HG03571 (cell line): Measurements from ENCODE around the gene PSORS1C1.
"Not testable (repeated sequence)": the region's sequence is repeated elsewhere in the genome, so short reads cannot be mapped to it uniquely, and the experiment has no call there.

ENCODE experiments used
- ATAC-seq: cut with Tn5 transposase; IDR thresholded peaks from one replicate; pipeline ENCODE4 v1.9.1; 2021; ENCODE audit not compliant: unreplicated experiment

Gene PSORS1C1

DNA sequence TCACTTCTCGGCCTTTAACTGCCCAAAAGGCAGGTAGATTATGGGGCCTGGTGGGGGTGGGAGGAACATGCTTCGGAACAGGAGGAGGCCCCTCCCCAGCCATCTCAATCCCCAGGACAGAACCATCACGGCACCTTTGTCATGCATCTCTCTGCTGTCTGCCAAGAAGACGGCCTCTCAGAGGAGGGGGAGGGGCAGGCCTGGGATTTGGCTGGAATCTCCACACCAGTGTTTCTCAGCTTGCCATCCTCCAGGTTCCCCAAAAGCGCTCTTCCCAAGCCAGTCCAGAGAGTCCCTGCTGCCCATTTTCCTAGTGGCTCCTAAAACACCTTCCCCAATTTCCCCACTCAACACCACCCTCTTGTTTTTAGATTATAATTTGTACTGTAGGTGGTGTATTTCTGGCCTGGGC, 58.4 kb downstream of the PSORS1C1 start:
- no peak for ATAC-seq

DNA sequence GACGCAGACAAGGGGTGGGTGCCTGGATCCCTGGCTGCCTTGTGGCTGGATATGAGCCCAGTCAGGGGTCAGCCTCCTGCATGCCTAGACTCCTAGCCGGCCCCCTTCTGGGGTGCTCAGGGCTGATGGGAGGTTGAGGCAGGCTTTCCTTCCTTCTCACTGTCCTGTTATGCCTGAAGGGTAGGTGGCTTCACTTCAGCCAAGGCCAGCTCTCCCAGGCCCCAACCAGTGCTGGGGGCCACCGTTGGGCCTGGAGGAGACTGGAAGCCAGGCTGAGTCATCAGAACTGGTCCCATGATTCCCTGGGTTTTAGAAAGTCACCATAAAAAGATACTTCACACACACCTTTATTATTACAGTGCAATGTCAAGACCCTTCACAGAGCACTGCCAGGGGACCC, 58.8 kb downstream of the PSORS1C1 start:
- no peak for ATAC-seq

DNA sequence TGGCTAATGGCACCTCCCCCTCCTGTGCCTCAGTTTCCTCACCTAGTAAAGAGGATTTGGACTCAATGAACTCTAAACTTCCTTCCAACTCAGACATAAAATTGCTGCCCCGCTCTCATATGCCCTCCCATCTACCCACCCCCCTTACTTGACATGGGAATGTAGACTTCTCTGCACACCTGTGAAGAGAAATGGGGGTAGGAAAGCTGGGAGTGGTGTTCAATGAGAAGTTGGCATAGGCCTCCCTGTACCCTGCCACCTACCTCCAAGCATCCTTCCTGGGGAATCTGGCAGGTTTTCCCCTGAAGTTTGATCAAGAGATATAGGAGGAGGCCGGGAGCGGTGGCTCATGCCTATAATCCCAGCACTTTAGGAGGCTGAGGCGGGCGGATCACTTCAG, 59.8 kb downstream of the PSORS1C1 start:
- ATAC-seq: no peak

DNA sequence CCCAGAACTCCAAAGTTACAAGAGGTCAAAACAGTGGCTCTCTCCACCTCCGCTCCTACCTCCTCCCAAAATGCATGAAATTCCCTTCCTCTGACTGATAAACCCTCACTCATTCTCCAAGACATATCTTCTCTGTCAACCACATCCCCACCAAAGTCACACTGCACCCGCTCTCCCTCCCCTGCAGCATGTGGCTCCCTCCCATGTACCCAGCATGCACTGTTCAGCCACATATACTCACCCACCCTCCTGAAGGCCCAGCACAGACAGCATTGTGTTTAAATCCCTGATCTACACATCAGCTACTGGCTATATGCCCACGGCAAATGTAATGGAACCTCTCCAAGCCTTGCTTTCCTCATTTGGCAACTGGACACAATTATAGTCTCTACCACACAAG, 61.4 kb downstream of the PSORS1C1 start:
- no peak for ATAC-seq

DNA sequence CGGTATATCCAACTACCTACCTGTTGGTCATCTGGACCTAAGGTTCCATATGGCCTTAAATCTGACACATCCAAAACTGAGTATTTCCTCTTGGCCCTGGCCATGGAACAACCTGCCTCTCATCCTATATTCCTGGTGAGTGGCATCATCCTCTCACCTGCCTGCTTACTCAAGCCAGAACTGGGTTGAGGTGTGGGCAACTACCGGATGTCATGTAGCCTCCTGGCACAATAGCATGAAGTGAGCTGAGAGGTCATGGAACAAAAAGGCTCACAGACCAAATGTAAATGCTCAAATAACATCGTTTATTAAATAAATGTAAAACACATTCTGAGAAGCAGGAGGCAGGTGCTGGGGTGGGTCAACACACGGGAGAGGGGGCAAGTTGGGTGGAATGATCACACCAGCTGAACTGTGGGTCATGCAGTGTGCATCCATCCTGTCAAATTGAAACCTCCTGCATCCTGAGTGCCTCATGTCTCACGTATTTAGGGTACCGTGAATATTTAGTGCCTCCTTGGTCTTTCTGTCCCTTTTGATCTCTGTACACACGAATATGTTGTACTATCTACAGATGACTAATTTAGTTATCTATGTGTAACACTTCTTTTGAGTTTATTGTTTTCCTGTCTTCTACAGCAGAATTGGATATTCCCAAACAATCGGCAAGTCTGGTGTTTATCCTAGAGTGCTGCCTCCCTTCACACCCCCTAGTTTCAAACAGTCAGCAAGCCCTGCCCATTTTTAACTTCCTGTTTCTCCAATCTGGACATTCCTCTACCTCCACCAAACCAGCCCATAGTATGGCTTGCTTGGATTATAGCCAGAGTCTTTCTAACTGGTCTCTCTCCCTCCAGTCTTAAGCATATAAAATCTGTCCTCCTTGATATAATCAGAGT, 63.8 kb downstream of the PSORS1C1 start:
- no peak for ATAC-seq

DNA sequence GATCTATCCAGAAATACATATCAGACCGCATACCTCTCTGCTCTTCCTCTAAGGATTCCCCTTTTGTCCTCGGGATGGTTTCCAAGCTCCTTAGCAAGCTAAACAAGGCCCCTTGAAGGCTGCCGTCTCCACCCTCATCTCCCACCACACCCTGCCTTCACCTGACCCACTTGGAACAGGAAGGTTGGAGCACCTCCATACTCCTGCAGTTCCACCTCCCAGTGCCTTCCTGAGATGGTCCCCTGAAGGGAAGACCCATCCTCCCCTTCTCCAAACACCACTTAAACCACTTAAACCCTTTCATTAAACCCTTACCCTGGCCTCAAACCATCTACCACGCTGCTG, 64.4 kb downstream of the PSORS1C1 start:
- no peak for ATAC-seq

DNA sequence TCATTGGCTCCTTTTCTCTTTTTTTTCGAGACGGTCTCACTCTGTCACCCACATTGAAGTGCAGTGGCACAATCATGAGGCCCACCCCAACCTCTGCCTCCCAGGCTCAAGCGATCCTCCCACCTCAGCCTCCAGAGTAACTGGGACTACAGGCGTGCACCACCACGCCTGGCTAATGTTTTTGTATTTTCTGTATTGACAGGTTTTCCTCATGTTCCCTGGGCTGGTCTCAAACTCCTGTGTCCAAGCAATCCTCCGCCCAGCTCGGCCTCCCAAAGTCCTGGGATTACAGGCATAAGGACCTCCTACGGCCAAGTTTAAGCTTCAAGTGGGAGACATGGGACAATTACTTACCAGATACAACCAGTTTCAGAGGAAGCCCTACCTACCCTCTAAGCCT, 65.3 kb downstream of the PSORS1C1 start:
- no peak for ATAC-seq

DNA sequence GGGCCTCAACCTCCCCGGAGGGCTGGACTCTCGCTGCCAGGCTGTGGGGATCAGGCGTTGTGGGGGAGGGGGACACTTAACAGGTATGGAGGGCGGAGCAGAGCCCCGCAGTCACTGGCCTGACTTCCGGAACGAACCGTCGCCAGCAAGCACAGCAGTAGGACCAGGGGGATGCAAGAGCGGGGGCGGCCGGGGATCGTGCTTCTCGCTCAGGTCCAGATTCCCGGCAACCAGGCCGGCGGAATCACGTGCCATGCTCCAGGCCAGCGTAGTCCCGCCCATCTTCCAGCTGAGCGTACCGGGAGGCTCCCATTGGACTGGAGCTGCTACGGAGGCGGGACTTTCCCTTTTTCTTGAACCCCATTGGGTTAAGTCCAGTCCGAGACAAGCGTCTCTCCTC, 65.9 kb downstream of the PSORS1C1 start:
- no peak for ATAC-seq

DNA sequence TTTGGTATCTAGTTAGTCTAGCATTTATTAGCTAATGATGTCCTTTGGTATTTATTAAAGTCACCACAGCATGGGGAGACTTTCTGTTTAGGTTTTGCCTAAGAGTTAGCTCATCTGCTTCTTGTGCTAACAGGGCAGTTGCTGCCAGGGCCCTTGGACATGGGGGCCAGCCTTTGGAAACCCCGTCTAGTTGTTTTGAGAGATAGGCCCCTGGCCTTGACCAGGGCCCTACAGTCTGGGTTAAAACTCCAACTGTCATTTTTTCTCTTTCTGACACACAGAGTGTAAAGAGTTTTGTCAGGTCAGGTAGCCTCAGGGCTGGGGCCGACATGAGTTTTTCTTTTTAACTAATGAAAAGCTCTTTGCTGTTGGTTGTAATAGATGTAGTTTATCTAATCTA, 68.7 kb downstream of the PSORS1C1 start:
- not testable (repeated sequence) for ATAC-seq

DNA sequence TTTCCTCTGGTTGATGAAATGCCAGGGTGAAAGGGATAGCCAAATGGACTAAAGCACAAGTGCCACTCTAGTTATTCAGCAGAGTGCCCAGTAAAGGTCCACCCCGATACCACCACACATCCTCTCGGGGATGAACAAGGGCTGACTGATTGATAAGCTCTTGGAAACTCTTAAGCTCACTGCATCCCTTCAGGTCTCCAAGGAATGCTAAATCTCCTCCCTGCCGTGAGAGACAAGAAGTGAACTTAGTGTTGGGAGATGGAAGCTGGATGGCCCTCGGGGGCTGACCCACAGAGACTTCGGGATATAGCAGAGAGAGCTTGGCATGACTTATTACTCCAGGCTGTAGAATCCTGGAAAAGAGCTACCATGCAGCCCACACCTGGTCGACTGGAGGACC, 69.3 kb downstream of the PSORS1C1 start:
- ATAC-seq: not testable (repeated sequence)

DNA sequence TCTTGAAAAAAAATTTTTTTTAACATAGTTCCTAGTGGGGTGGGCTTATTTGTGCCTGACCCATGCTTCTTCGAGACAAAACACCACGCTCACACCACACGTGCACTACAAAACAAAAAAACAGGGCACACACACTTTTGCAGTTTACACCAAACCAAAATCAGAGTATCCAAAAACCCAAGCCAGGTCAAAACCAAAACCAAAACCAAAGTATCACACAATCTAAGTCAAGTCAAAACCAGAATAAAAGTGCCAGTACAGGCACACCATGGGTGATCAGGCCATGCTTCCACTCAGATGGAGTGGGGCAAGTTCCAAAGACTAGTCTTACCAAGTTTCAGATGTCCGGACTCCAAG, 71.1 kb downstream of the PSORS1C1 start:
- ATAC-seq: not testable (repeated sequence)

DNA sequence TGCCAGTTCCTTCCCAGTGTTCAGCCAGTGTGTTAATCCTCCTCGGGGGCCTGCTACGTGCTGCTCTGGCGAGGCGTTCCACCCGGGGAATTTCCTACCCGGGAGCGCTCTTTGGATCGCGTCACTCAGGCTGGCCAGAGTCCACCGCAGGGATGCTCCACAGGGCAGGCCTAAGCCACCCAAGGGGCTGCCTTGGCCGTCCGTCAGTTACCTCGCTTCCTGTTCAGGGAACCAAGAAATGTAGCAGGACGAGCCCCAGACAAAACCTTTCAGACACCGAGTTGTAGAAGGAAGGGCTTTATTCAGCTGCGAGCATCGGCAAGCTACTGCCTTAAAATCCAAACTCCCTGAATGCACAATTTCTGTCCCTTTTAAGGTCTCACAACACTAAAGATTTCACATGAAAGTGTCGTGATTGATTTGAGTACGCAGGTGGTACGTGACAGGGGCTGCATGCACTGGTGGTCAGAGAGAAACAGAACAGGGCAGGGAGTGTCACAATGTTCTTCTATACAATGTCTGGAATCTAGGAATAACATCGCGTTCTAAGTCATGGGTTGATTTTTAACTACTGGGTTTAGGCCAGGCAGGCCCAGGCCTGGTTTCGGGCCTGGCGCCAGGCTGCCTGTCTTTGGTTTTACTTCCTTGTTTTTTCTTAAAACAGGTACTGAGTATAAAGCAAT, 71.6 kb downstream of the PSORS1C1 start:
- ATAC-seq: no peak

DNA sequence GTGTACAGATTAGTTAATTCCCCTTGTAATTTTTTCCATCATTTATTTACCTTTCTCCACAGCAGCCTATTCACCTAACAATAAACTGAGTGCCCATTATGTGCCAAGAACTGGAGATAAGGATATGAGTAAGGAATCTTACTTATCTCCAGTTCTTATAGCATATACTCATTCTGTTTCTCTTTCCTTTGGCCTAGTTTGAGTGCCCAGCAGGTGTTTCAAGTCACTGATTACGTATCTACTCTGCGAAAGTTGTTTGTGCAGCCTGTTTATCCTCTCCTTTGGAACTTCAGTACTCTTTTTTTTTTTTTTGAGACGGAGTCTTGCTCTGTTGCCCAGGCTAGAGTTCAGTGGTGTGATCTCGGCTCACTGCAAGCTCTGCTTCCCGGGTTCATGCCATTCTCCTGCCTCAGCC, 73.2 kb downstream of the PSORS1C1 start:
- ATAC-seq: no peak

DNA sequence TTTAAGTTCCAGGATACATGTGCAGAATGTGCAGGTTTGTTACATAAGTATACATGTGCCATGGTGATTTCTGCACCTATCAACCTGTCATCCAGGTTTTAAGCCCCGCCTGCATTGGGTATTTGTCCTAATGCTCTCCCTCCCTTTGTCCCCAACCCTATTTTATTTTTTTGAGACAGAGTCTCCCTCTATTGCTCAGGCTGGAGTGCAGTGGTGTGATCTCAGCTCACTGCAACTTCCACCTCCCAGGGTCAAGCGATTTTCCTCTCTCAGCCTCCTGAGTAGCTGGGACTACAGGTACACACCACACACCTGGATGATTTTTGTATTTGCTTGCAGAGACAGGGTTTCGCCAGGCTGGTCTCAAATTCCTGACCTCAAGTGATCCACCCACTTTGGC, 74.6 kb downstream of the PSORS1C1 start:
- ATAC-seq: not testable (repeated sequence)
